Osteoblast (primary cell): ENCODE results near the gene FEM1A. TPM values are rescaled to one million over a fixed set of nuclear protein-coding genes. Genes with fewer than 3 reads are reported as not detected.
"Not testable (repeated sequence)": the region's sequence is repeated elsewhere in the genome, so short reads cannot be mapped to it uniquely, and the experiment has no call there.

Source experiments
- DNase-seq: peaks from one replicate; pipeline ENCODE4 v3.0.0; 2011; ENCODE audit warnings: low spot score, mixed read lengths; ENCODE audit not compliant: insufficient read length; ENCODE audit errors: missing footprints
- H2AFZ ChIP-seq: 2 replicates; pipeline ENCODE4 v1.6.0; 2011; ENCODE audit warnings: mild to moderate bottlenecking, low read length
- H3K27ac ChIP-seq: 2 replicates; pipeline ENCODE4 v1.5.1; 2011; ENCODE audit warnings: mild to moderate bottlenecking, low read depth, low read length, moderate library complexity
- H3K27me3 ChIP-seq: 2 replicates; pipeline ENCODE4 v1.6.0; 2012; ENCODE audit warnings: mild to moderate bottlenecking, control low read depth, inconsistent platforms, low read length, moderate library complexity; ENCODE audit not compliant: insufficient read depth
- H3K36me3 ChIP-seq: 2 replicates; pipeline ENCODE4 v1.5.1; 2011; ENCODE audit warnings: mild to moderate bottlenecking, low read length, control low read depth, moderate library complexity; ENCODE audit not compliant: insufficient read depth
- H3K4me1 ChIP-seq: 2 replicates; pipeline ENCODE4 v1.5.1; 2011; ENCODE audit warnings: mild to moderate bottlenecking, low read length, control low read depth, moderate library complexity; ENCODE audit not compliant: insufficient read depth
- H3K4me2 ChIP-seq: 2 replicates; pipeline ENCODE4 v1.6.0; 2011; ENCODE audit warnings: mild to moderate bottlenecking, low read length; ENCODE audit not compliant: insufficient read depth
- H3K4me3 ChIP-seq: fragments of 200-600 bp; sonication (generic); 3 replicates; pipeline ENCODE4 v1.5.1; 2012; ENCODE audit warnings: mild to moderate bottlenecking, low read length, inconsistent platforms; ENCODE audit not compliant: insufficient read depth
- H3K79me2 ChIP-seq: 2 replicates; pipeline ENCODE4 v1.6.0; 2012; ENCODE audit warnings: mild to moderate bottlenecking, low read length, control low read depth, inconsistent platforms; ENCODE audit not compliant: insufficient read depth
- H3K9me3 ChIP-seq: 2 replicates; pipeline ENCODE4 v1.5.1; 2011; ENCODE audit warnings: low read depth, low read length, control low read depth
- H4K20me1 ChIP-seq: 2 replicates; pipeline ENCODE4 v1.6.0; 2012; ENCODE audit warnings: mild to moderate bottlenecking, low read length, control low read depth; ENCODE audit not compliant: insufficient read depth
- total RNA-seq: library from RNA; depleted of rRNA; stranded (reverse); fragments of >200 nt; gene quantifications from 2 replicates; pipeline ENCODE4 v1.2.3, GENCODE V29; 2012
- TF ChIP-seq, protein P1 (sequence below): IDR thresholded peaks from 2 replicates; pipeline ENCODE4 v1.5.1; 2011; ENCODE audit warnings: mild to moderate bottlenecking, low read depth, low read length, moderate library complexity; ENCODE audit errors: extremely low read depth

Gene FEM1A
- total RNA-seq, 1 donor = 12.7 TPM

DNA sequence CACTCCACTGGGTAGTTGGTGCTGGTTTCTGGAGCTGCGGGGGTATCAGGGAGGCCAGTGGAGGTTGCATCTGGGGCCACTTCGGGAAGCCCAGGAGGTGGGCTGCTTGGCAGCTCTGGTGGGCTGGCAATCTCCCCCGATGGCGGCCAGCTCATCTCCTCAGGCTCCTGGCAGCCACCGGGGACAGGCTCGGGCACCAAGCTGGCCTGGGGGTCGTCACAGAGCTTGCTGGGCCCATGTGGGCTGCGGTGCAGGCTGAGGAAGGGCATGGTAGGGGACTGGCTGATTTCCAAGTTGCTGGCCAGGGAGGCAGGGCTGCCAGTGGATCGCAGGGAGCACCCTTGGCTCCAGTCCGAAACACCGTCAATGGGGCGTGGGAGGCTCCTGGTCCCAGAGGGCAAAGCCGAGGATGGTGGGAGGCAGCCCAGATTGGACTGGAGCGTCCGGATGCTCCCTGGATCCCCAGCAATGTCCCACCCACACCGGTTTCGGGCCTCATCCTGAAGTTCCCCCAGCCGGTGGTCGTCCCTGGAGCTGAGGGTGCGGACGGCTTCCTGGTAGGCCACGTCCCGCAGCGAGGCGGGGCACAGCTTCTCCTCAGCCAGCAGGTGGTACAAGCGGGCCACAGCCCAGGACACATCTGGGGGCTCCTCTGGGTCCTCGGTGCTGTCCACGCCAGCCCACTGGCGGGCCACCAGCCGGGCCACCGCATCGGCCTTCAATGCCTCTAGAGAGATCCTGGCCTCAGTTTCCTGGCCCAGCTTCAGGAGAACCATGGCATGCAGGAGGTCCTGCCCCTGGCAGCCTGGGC lies 26.1 kb downstream of the FEM1A start:
- H3K9me3 ChIP-seq = no peaks in the 10 kb centered on the region
- H3K27ac ChIP-seq = no peak overlapping the region
- H3K27me3 ChIP-seq = no peaks in the 10 kb centered on the region
- DNase-seq = peak; percentile 68
- H3K36me3 ChIP-seq = peaks cover 10% of the 10 kb centered on the region
- H3K4me3 ChIP-seq = no peak overlapping the region
- H3K79me2 ChIP-seq = peaks cover 19% of the 10 kb centered on the region
- H2AFZ ChIP-seq = no peak overlapping the region
- H3K4me2 ChIP-seq = no peak overlapping the region
- H3K4me1 ChIP-seq = peaks cover 11% of the 10 kb centered on the region
- TF ChIP-seq, protein P1, sequence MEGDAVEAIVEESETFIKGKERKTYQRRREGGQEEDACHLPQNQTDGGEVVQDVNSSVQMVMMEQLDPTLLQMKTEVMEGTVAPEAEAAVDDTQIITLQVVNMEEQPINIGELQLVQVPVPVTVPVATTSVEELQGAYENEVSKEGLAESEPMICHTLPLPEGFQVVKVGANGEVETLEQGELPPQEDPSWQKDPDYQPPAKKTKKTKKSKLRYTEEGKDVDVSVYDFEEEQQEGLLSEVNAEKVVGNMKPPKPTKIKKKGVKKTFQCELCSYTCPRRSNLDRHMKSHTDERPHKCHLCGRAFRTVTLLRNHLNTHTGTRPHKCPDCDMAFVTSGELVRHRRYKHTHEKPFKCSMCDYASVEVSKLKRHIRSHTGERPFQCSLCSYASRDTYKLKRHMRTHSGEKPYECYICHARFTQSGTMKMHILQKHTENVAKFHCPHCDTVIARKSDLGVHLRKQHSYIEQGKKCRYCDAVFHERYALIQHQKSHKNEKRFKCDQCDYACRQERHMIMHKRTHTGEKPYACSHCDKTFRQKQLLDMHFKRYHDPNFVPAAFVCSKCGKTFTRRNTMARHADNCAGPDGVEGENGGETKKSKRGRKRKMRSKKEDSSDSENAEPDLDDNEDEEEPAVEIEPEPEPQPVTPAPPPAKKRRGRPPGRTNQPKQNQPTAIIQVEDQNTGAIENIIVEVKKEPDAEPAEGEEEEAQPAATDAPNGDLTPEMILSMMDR = no peak
- peaks cover 4% of the 10 kb centered on the region for H4K20me1 ChIP-seq

DNA sequence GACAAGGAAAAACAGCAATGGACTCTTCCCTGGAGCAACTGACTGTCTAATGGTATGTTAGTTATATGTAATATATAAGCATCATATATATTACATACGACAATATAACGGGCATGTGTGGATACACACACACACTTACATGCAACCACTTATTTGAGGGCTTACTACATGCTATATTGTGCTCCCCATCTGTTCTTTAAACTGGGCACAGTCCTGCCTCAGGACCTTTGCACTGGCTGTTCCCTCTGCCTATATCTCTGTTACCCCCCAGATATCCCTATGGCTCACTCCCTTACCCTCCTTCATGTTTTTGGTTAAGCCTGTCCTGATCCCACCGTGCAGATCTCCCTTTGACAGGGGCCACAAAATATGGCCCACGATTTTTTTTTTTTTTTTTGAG lies 29.7 kb downstream of the FEM1A start:
- Histone ChIP-seq H3K27me3 (no peaks in the 10 kb centered on the region), H3K4me1 (no peaks in the 10 kb centered on the region), H3K4me3 (no peak overlapping the region), H4K20me1 (peaks cover 6% of the 10 kb centered on the region), H3K9me3 (no peaks in the 10 kb centered on the region), H3K79me2 (peaks cover 43% of the 10 kb centered on the region), H3K36me3 (peaks cover 10% of the 10 kb centered on the region), H3K27ac (no peak overlapping the region), H3K4me2 (no peak overlapping the region), H2AFZ (no peak overlapping the region)
- TF ChIP-seq, protein P1 = no peak
- peak; percentile 57 for DNase-seq

DNA sequence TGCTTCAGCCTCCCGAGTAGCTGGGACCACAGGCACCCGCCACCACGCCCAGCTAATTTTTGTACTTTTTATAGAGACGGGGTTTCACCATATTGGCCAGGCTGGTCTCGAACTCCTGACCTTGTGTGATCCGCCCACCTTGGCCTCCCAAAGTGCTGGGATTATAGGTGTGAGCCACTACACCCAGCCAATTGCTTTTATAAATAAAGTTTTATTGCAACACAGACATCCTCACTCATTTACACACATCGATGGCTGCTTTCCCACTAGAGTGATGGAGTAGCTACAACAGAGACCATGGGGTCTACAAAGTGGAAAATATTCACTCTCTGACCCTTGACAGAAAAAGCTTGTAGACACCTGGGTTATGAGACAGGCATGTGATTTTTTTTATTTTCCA lies 30.8 kb downstream of the FEM1A start:
- H4K20me1 ChIP-seq, DNase-seq, H3K9me3 ChIP-seq, H3K36me3 ChIP-seq, H2AFZ ChIP-seq, H3K4me2 ChIP-seq, H3K4me3 ChIP-seq, H3K27me3 ChIP-seq, H3K27ac ChIP-seq, H3K4me1 ChIP-seq: not testable (repeated sequence)
- peaks cover 48% of the 10 kb centered on the region for H3K79me2 ChIP-seq

DNA sequence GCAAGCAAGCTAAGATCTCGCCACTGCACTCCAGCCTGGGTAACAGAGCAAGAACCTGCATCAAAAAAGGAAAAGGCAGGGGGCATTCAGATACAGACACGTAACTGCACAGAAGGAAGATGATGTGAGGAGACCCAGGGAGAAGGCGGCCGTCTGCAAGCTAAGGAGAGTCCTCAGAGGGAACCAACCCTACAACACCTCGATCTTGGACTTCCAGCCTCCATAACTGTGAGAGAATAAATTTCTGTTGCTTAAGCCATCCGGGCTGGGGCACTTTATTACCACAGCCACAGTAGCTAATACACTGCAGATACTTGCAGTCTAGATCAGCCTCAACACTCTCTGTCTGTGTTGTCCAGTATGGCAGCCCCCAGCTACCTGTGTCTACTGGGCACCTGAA lies 32.0 kb downstream of the FEM1A start:
- Histone ChIP-seq H3K4me3 (no peak overlapping the region), H3K79me2 (peaks cover 51% of the 10 kb centered on the region), H3K4me2 (no peak overlapping the region), H3K27ac (no peak overlapping the region), H3K4me1 (no peaks in the 10 kb centered on the region), H3K36me3 (no peaks in the 10 kb centered on the region), H2AFZ (no peak overlapping the region), H4K20me1 (peaks cover 6% of the 10 kb centered on the region), H3K9me3 (no peaks in the 10 kb centered on the region), H3K27me3 (no peaks in the 10 kb centered on the region)
- TF ChIP-seq, protein P1 = no peak
- no peak for DNase-seq
